ENCODE results near the gene WBP2. TPM values are rescaled to one million over a fixed set of nuclear protein-coding genes. Genes with fewer than 3 reads are reported as not detected.
A peak's percentile ranks its signal among the peaks of the same experiment; 100 is the strongest.

WBP2 gene
- total and polyA plus RNA-seq, 2 of the 13 experiments (the other 11 are each of a cell fraction or from before 2014, with no cell fraction given), result 29.2 to 29.5 TPM

DNA sequence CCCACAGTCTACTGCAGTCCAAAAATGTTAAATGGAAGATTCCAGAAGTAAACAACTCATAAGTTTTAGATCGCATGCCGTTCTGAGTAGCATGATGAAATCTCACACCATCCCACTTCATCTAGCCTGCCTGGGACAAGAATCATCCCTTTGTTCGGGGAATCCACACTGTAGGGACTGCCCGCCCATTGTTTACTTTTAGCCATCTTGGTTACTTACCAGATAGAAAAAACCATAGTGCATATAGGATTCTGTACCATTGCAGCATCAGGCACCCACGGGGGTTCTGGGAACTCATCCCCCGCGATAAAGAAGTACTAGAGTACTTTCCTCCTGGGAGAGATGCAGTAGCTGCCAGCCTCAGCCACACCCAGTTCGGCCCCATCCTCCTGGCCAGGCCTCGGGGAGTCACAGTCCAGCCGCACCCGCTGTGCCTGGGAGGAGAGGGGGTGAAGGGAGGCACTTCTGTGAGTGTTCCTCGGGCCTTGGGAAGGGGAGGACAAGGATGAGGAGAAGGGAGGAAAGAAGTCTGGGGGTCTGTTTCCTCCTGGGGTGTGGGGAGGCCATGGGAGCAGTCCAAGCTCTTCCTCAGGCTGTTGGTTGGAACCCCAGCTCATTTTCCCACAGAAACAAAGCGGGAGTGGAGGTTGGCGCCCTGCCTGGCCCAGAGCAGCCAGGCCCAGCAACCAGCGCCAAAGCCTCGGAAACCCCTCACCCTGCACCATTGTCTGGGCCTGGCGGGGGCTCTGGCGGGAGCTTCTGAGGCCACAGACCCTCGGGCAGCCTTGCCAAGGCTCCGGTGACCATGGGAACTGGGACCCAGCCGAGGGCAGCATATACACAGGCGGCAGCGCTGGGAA is 14.4 kb upstream of the WBP2 start (continued):
- TF ChIP-seq MAFF (IDR thresholded peaks at IDR 0.05; ENCODE audit: low read depth, low read length), result 0 out of 2 replicates have a peak, but pooled peaks have one; percentile 1
- peak; percentile 67; the same call in 1 of the 2 replicates for TF ChIP-seq CBFB (CRISPR knock-in tag; IDR thresholded peaks at IDR 0.05)
- TF ChIP-seq, protein P1, sequence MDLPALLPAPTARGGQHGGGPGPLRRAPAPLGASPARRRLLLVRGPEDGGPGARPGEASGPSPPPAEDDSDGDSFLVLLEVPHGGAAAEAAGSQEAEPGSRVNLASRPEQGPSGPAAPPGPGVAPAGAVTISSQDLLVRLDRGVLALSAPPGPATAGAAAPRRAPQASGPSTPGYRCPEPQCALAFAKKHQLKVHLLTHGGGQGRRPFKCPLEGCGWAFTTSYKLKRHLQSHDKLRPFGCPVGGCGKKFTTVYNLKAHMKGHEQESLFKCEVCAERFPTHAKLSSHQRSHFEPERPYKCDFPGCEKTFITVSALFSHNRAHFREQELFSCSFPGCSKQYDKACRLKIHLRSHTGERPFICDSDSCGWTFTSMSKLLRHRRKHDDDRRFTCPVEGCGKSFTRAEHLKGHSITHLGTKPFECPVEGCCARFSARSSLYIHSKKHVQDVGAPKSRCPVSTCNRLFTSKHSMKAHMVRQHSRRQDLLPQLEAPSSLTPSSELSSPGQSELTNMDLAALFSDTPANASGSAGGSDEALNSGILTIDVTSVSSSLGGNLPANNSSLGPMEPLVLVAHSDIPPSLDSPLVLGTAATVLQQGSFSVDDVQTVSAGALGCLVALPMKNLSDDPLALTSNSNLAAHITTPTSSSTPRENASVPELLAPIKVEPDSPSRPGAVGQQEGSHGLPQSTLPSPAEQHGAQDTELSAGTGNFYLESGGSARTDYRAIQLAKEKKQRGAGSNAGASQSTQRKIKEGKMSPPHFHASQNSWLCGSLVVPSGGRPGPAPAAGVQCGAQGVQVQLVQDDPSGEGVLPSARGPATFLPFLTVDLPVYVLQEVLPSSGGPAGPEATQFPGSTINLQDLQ (CRISPR knock-in tag; IDR thresholded peaks at IDR 0.05), result 0 out of 2 replicates have a peak, but pooled peaks have one; percentile 20
- TF ChIP-seq, protein P2, sequence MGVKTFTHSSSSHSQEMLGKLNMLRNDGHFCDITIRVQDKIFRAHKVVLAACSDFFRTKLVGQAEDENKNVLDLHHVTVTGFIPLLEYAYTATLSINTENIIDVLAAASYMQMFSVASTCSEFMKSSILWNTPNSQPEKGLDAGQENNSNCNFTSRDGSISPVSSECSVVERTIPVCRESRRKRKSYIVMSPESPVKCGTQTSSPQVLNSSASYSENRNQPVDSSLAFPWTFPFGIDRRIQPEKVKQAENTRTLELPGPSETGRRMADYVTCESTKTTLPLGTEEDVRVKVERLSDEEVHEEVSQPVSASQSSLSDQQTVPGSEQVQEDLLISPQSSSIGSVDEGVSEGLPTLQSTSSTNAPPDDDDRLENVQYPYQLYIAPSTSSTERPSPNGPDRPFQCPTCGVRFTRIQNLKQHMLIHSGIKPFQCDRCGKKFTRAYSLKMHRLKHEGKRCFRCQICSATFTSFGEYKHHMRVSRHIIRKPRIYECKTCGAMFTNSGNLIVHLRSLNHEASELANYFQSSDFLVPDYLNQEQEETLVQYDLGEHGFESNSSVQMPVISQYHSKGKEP (CRISPR knock-in tag; IDR thresholded peaks at IDR 0.05), result no peak
- TF ChIP-seq, protein P3, sequence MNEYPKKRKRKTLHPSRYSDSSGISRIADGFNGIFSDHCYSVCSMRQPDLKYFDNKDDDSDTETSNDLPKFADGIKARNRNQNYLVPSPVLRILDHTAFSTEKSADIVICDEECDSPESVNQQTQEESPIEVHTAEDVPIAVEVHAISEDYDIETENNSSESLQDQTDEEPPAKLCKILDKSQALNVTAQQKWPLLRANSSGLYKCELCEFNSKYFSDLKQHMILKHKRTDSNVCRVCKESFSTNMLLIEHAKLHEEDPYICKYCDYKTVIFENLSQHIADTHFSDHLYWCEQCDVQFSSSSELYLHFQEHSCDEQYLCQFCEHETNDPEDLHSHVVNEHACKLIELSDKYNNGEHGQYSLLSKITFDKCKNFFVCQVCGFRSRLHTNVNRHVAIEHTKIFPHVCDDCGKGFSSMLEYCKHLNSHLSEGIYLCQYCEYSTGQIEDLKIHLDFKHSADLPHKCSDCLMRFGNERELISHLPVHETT (CRISPR knock-in tag; conservative IDR thresholded peaks at IDR 0.05), result no peak; the same call in 1 of the 2 replicates
- TF ChIP-seq ZBTB8A (CRISPR knock-in tag; IDR thresholded peaks at IDR 0.05; ENCODE audit: borderline replicate concordance, low read depth), result no peak
- TF ChIP-seq NFYB (CRISPR knock-in tag; IDR thresholded peaks at IDR 0.05), result peak; percentile 8; the same call in 1 of the 2 replicates
- TF ChIP-seq ZNF552 (CRISPR knock-in tag; IDR thresholded peaks at IDR 0.05; ENCODE audit: borderline replicate concordance), result no peak
- TF ChIP-seq ZFX (CRISPR knock-in tag; IDR thresholded peaks at IDR 0.05; ENCODE audit: low read depth), result peak; percentile 91
- TF ChIP-seq, protein P4, sequence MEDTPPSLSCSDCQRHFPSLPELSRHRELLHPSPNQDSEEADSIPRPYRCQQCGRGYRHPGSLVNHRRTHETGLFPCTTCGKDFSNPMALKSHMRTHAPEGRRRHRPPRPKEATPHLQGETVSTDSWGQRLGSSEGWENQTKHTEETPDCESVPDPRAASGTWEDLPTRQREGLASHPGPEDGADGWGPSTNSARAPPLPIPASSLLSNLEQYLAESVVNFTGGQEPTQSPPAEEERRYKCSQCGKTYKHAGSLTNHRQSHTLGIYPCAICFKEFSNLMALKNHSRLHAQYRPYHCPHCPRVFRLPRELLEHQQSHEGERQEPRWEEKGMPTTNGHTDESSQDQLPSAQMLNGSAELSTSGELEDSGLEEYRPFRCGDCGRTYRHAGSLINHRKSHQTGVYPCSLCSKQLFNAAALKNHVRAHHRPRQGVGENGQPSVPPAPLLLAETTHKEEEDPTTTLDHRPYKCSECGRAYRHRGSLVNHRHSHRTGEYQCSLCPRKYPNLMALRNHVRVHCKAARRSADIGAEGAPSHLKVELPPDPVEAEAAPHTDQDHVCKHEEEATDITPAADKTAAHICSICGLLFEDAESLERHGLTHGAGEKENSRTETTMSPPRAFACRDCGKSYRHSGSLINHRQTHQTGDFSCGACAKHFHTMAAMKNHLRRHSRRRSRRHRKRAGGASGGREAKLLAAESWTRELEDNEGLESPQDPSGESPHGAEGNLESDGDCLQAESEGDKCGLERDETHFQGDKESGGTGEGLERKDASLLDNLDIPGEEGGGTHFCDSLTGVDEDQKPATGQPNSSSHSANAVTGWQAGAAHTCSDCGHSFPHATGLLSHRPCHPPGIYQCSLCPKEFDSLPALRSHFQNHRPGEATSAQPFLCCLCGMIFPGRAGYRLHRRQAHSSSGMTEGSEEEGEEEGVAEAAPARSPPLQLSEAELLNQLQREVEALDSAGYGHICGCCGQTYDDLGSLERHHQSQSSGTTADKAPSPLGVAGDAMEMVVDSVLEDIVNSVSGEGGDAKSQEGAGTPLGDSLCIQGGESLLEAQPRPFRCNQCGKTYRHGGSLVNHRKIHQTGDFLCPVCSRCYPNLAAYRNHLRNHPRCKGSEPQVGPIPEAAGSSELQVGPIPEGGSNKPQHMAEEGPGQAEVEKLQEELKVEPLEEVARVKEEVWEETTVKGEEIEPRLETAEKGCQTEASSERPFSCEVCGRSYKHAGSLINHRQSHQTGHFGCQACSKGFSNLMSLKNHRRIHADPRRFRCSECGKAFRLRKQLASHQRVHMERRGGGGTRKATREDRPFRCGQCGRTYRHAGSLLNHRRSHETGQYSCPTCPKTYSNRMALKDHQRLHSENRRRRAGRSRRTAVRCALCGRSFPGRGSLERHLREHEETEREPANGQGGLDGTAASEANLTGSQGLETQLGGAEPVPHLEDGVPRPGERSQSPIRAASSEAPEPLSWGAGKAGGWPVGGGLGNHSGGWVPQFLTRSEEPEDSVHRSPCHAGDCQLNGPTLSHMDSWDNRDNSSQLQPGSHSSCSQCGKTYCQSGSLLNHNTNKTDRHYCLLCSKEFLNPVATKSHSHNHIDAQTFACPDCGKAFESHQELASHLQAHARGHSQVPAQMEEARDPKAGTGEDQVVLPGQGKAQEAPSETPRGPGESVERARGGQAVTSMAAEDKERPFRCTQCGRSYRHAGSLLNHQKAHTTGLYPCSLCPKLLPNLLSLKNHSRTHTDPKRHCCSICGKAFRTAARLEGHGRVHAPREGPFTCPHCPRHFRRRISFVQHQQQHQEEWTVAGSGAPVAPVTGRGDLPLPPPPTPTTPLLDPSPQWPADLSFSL (CRISPR knock-in tag; IDR thresholded peaks at IDR 0.05), result no peak; the same call in 1 of the 2 replicates
- no peak for TF ChIP-seq ZNF616 (CRISPR knock-in tag; IDR thresholded peaks at IDR 0.05; ENCODE audit: low read depth)
- TF ChIP-seq, protein P5, sequence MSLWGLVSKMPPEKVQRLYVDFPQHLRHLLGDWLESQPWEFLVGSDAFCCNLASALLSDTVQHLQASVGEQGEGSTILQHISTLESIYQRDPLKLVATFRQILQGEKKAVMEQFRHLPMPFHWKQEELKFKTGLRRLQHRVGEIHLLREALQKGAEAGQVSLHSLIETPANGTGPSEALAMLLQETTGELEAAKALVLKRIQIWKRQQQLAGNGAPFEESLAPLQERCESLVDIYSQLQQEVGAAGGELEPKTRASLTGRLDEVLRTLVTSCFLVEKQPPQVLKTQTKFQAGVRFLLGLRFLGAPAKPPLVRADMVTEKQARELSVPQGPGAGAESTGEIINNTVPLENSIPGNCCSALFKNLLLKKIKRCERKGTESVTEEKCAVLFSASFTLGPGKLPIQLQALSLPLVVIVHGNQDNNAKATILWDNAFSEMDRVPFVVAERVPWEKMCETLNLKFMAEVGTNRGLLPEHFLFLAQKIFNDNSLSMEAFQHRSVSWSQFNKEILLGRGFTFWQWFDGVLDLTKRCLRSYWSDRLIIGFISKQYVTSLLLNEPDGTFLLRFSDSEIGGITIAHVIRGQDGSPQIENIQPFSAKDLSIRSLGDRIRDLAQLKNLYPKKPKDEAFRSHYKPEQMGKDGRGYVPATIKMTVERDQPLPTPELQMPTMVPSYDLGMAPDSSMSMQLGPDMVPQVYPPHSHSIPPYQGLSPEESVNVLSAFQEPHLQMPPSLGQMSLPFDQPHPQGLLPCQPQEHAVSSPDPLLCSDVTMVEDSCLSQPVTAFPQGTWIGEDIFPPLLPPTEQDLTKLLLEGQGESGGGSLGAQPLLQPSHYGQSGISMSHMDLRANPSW (CRISPR knock-in tag; IDR thresholded peaks at IDR 0.05; ENCODE audit: borderline replicate concordance), result peak; percentile 96

All from HepG2 (cell line).